Epithelial cell of proximal tubule (primary cell): ENCODE results near the gene KLHL12. TPM values are rescaled to one million over a fixed set of nuclear protein-coding genes. Genes with fewer than 3 reads are reported as not detected.
A peak's percentile ranks its signal among the peaks of the same experiment; 100 is the strongest.
"Not testable (repeated sequence)": the region's sequence is repeated elsewhere in the genome, so short reads cannot be mapped to it uniquely, and the experiment has no call there.

Experiments used
- DNase-seq: peaks from one replicate; pipeline ENCODE4 v3.0.0-alpha.2; 2011; ENCODE audit warnings: low read depth
- H3K4me3 ChIP-seq: 2 replicates; pipeline ENCODE4 v1.5.1; 2011; ENCODE audit warnings: low read depth, mild to moderate bottlenecking, low read length
- total RNA-seq: library from RNA; depleted of rRNA; stranded (reverse); fragments of >200 nt; gene quantifications from 2 replicates; pipeline ENCODE4 v1.2.3, GENCODE V29; 2015
- TF ChIP-seq, protein P1 (sequence below): conservative IDR thresholded peaks from 2 replicates; pipeline ENCODE4 v1.5.1; 2012; ENCODE audit warnings: low read depth, mild to moderate bottlenecking, low read length

Gene KLHL12
- total RNA-seq, 1 donor from 2014 or later, result 25.9 TPM

DNA sequence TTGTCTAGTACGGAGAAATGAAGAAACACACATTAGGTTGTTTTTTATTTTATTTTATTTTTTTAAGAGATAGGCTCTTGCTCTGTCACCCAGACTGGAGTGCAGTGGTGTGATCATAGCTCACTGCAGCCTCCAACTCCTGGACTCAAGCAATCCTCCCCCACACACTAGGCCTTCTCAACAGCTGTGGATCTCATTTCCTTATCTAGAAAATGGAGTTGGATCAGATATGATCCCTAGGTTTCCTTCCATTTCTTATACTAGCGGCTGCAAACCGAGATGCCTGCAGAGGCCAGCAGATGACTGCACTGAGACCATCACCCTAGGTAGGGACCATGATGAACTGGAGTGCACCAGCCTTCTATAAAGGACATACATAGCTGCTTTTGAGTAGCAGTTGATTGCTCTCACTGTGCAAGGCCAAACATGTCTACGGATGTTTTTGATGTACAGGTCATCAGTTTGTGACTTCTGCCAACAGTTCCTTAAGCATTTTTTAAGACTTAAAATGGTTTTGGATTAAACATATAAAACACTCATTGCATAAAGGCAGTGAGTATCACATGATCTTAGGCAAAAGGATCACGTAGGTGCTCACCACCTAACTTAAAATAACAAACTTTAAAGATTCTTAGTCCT lies 11.4 kb upstream of the KLHL12 start:
- TF ChIP-seq, protein P1, sequence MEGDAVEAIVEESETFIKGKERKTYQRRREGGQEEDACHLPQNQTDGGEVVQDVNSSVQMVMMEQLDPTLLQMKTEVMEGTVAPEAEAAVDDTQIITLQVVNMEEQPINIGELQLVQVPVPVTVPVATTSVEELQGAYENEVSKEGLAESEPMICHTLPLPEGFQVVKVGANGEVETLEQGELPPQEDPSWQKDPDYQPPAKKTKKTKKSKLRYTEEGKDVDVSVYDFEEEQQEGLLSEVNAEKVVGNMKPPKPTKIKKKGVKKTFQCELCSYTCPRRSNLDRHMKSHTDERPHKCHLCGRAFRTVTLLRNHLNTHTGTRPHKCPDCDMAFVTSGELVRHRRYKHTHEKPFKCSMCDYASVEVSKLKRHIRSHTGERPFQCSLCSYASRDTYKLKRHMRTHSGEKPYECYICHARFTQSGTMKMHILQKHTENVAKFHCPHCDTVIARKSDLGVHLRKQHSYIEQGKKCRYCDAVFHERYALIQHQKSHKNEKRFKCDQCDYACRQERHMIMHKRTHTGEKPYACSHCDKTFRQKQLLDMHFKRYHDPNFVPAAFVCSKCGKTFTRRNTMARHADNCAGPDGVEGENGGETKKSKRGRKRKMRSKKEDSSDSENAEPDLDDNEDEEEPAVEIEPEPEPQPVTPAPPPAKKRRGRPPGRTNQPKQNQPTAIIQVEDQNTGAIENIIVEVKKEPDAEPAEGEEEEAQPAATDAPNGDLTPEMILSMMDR, result peak; percentile 3
- no peak overlapping the region for H3K4me3 ChIP-seq
- no peak for DNase-seq

DNA sequence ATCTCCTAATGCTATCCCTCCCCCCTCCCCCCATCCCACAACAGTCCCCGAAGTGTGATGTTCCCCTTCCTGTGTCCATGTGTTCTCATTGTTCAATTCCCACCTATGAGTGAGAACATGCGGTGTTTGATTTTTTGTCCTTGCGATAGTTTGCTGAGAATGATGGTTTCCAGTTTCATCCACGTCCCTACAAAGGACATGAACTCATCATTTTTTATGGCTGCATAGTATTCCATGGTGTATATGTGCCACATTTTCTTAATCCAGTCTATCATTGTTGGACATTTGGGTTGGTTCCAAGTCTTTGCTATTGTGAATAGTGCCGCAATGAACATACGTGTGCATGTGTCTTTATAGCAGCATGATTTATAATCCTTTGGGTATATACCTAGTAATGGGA lies 9.4 kb upstream of the KLHL12 start:
- not testable (repeated sequence) for DNase-seq, H3K4me3 ChIP-seq

DNA sequence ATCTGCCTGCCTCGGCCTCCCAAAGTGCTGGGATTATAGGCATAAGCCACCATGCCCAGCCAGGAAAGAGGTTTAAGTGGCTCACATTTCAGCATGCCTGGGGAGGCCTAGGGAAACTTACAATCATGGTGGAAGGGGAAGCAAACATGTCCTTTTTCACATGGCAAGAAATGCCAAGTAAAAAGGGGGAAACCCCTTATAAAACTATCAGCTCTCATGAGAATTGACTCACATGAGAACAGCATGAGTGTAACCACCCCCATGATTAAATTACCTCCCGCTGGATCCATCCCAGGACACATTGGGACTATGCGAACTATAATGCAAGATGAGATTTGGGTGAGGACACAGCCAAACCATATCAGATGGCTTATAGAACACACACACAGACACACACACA lies 8.8 kb upstream of the KLHL12 start:
- no peak overlapping the region for H3K4me3 ChIP-seq
- DNase-seq, result no peak
- TF ChIP-seq, protein P1, result no peak

DNA sequence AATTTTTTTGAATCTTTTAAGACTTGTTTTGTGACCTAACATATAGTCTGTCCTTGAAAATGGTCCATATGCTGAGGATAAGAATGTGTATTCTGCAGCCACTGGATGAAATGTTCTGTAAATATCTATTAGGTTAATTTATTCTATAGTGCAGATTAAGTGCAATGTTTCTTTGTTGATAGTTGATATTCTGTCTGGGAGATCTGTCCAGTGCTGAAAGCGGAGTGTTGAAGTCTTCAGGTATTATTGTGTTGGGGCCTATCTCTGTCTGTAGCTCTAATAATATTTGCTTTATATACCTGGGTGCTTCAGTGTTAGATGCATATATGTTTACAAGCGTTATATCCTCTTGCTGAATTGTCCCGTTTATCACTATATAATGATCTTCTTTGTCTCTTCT lies 7.7 kb upstream of the KLHL12 start:
- no peak overlapping the region for H3K4me3 ChIP-seq
- TF ChIP-seq, protein P1, result no peak
- no peak for DNase-seq

DNA sequence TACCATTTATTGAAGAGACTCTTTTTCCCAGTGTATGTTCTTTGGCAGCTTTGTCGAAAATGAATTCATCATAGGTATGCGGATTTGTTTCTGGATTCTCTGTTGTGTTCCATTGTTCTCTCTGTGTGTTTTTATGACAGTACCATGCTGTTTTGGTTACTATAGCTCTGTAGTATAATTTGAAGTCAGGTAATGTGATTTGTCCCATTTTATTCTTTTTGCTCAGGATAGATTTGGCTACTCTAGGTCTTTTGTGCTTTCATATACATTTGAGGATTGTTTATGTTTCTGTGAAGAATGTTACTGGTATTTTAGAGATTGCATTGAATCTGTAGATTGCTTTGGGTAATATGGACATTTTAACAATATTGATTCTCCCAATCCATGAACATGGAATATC lies 5.4 kb upstream of the KLHL12 start:
- no peak for DNase-seq
- TF ChIP-seq, protein P1, result no peak
- no peak overlapping the region for H3K4me3 ChIP-seq

DNA sequence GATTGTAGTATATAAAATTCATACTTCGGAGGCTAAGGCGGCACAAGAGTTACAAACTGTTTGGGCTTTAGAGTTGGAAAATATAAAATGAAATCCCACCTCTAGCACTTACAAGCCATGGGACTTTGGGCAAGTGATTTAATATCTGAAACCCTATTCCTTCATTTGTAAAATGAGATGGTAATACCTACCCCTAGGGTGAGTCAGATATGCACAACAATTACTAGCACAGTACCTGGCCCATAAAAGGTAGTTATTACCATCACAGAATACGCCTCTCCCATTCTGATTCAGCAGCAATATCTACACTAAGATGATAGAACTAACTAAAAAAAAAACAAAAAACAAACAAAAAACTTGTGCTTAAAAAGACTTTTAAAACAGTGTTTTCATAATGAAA lies 3.5 kb downstream of the KLHL12 start:
- TF ChIP-seq, protein P1, result no peak
- DNase-seq, result no peak
- H3K4me3 ChIP-seq, result no peak overlapping the region

DNA sequence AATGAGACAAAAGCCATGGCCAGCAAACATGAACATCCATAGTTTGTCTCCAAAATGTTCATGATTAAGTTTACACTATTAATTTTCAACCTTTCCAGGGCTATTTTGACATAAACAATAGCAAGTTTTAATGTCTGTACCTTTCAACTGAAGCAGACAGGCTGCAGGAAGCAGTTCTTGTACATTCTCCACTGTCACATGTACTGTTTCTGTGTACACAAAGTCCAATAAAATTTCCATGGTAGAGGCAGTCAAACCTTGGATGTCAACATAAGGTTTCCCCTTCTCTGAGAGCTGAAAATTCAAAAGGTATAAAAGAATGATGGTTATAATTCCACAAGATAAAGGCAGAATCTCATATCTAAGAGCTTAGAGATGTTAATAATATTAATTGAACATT lies 7.4 kb downstream of the KLHL12 start:
- DNase-seq, result no peak
- H3K4me3 ChIP-seq, result no peak overlapping the region
- TF ChIP-seq, protein P1, result no peak
